GM23338 (cell line): ENCODE data around the gene TBX18. TPM values are rescaled to one million over a fixed set of nuclear protein-coding genes. Genes with fewer than 3 reads are reported as not detected.

Experiments used
- ATAC-seq: fragments of 200-7000 bp; cut with Tn5 transposase; 3 replicates; pipeline ENCODE4 v1.9.1; 2020
- DNase-seq: peaks from one replicate; pipeline ENCODE4 v3.0.0-alpha.2; 2015; ENCODE audit warnings: low spot score
- H2AFZ ChIP-seq: fragments of 200-600 bp; sonication (generic); 2 replicates; pipeline ENCODE4 v1.8.0; 2016; ENCODE audit warnings: antibody characterized with exemption, mild to moderate bottlenecking, moderate library complexity
- H3F3A ChIP-seq: fragments of 200-600 bp; sonication (generic); replicated peaks from 2 replicates; pipeline ENCODE4 v1.8.0; 2017; ENCODE audit warnings: antibody characterized with exemption, mixed run types, low read depth
- H3K27ac ChIP-seq: fragments of 200-600 bp; sonication (generic); 2 replicates; pipeline ENCODE4 v1.6.1; 2016; ENCODE audit warnings: low read depth
- H3K27me3 ChIP-seq: fragments of 200-600 bp; sonication (generic); 2 replicates; pipeline ENCODE4 v1.8.0; 2016; ENCODE audit warnings: mild to moderate bottlenecking, mixed run types, moderate library complexity; ENCODE audit not compliant: insufficient read depth
- H3K36me3 ChIP-seq: fragments of 200-600 bp; sonication (generic); 2 replicates; pipeline ENCODE4 v1.8.0; 2016; ENCODE audit warnings: mild to moderate bottlenecking; ENCODE audit not compliant: insufficient read depth
- H3K4me1 ChIP-seq: fragments of 200-600 bp; sonication (generic); 2 replicates; pipeline ENCODE4 v1.8.0; 2016; ENCODE audit warnings: mild to moderate bottlenecking, moderate library complexity; ENCODE audit not compliant: insufficient read depth
- H3K4me2 ChIP-seq: fragments of 200-600 bp; sonication (generic); 2 replicates; pipeline ENCODE4 v1.7.1; 2017; ENCODE audit warnings: mixed run types
- H3K4me3 ChIP-seq: fragments of 200-600 bp; sonication (generic); 2 replicates; pipeline ENCODE4 v1.6.1; 2016; ENCODE audit warnings: mixed run types
- H3K79me2 ChIP-seq: fragments of 200-600 bp; sonication (generic); replicated peaks from 2 replicates; pipeline ENCODE4 v1.8.0; 2017; ENCODE audit warnings: mild to moderate bottlenecking; ENCODE audit not compliant: insufficient read depth
- H3K9me2 ChIP-seq: fragments of 200-600 bp; sonication (generic); 2 replicates; pipeline ENCODE4 v1.8.0; 2017; ENCODE audit not compliant: insufficient read depth
- H4K20me1 ChIP-seq: fragments of 200-600 bp; sonication (generic); replicated peaks from 2 replicates; pipeline ENCODE4 v1.8.0; 2017; ENCODE audit warnings: mild to moderate bottlenecking; ENCODE audit not compliant: insufficient read depth
- H3K27ac Mint-ChIP-seq: 2 replicates; pipeline ENCODE4 v1.8.0; 2020; ENCODE audit warnings: inconsistent platforms, mild to moderate bottlenecking, moderate library complexity, mixed read lengths
- H3K27me3 Mint-ChIP-seq: 3 replicates; pipeline ENCODE4 v1.8.0; 2022; ENCODE audit warnings: low read depth, mild to moderate bottlenecking, moderate library complexity, mixed read lengths, inconsistent platforms; ENCODE audit not compliant: insufficient read depth, poor library complexity
- H3K36me3 Mint-ChIP-seq: 3 replicates; pipeline ENCODE4 v1.8.0; 2021; ENCODE audit warnings: low read depth, mild to moderate bottlenecking, inconsistent platforms, moderate library complexity, mixed read lengths
- H3K4me1 Mint-ChIP-seq: 3 replicates; pipeline ENCODE4 v1.8.0; 2020; ENCODE audit warnings: mild to moderate bottlenecking, inconsistent platforms, mixed read lengths
- H3K4me3 Mint-ChIP-seq: 3 replicates; pipeline ENCODE4 v1.8.0; 2021; ENCODE audit warnings: moderate library complexity, mild to moderate bottlenecking, inconsistent platforms, mixed read lengths
- H3K9me3 Mint-ChIP-seq: 3 replicates; pipeline ENCODE4 v1.8.0; 2020; ENCODE audit warnings: moderate library complexity, mild to moderate bottlenecking, inconsistent platforms, mixed read lengths
- CREB1 ChIP-seq: fragments of 250-450 bp; sonication (Bioruptor Pico); IDR thresholded peaks from 2 replicates; pipeline ENCODE4 v1.5.0; 2020; ENCODE audit warnings: low read depth, mild to moderate bottlenecking, moderate library complexity
- EZH2 ChIP-seq: fragments of 200-600 bp; sonication (generic); IDR thresholded peaks from one replicate; pipeline ENCODE4 v1.8.0; 2017; ENCODE audit warnings: antibody characterized with exemption, mild to moderate bottlenecking, low read depth; ENCODE audit not compliant: unreplicated experiment
- EZH2phosphoT487 ChIP-seq: fragments of 200-600 bp; sonication (generic); IDR thresholded peaks from one replicate; pipeline ENCODE4 v1.8.1; 2018; ENCODE audit warnings: antibody characterized with exemption; ENCODE audit not compliant: unreplicated experiment
- NANOG ChIP-seq: IDR thresholded peaks from 2 replicates; pipeline ENCODE4 v1.6.1; 2016; ENCODE audit warnings: antibody characterized with exemption, borderline replicate concordance
- POLR2AphosphoS5 ChIP-seq: IDR thresholded peaks from 2 replicates; pipeline ENCODE4 v1.6.1; 2016; ENCODE audit warnings: antibody characterized with exemption, low read depth
- ZNF114 ChIP-seq: fragments of 250-450 bp; sonication (Bioruptor Pico); IDR thresholded peaks from 2 replicates; pipeline ENCODE4 v1.5.0; 2020; ENCODE audit warnings: mild to moderate bottlenecking, moderate library complexity
- ZNF331 ChIP-seq: fragments of 250-450 bp; sonication (Bioruptor Pico); IDR thresholded peaks from 2 replicates; pipeline ENCODE4 v1.5.0; 2020; ENCODE audit warnings: low read depth, mild to moderate bottlenecking, moderate library complexity
- polyA plus RNA-seq: library from polyadenylated mRNA; unstranded; fragments of >200 nt; fragmentation: Nextera tagmentation; extraction: Ambion mirVana; gene quantifications from 2 replicates; pipeline ENCODE4 v1.2.1, GENCODE V29; 2016
- total RNA-seq: library from RNA; depleted of rRNA; stranded (reverse); fragments of >200 nt; shearing (Covaris generic); gene quantifications from 2 replicates; pipeline ENCODE4 v1.2.3, GENCODE V29; 2014
- TF ChIP-seq, protein P1 (sequence below), 2 experiments: fragments of 200-600 bp in 1 of 2; sonication (generic) in 1 of 2; conservative IDR thresholded peaks; 2 replicates each; pipeline versions ENCODE4 v1.5.1 to v1.6.1; 2016 to 2017; ENCODE audit warnings: antibody characterized with exemption in 2 of 2, low read depth in 2 of 2, mild to moderate bottlenecking in 2 of 2, moderate library complexity in 1 of 2
- TF ChIP-seq, protein P2 (sequence below): fragments of 250-450 bp; sonication (Bioruptor Pico); IDR thresholded peaks from 2 replicates; pipeline ENCODE4 v1.5.0; 2020; ENCODE audit warnings: mild to moderate bottlenecking, moderate library complexity
- TF ChIP-seq, protein P3 (sequence below): IDR thresholded peaks from one replicate; pipeline ENCODE4 v1.6.1; 2018; ENCODE audit warnings: antibody characterized with exemption; ENCODE audit not compliant: unreplicated experiment
- TF ChIP-seq, protein P4 (sequence below): IDR thresholded peaks from 2 replicates; pipeline ENCODE4 v1.6.1; 2016; ENCODE audit warnings: antibody characterized with exemption

Gene TBX18
- total and polyA plus RNA-seq, 2 experiments from 2014 or later: 0.03 TPM; not detected in 1

DNA sequence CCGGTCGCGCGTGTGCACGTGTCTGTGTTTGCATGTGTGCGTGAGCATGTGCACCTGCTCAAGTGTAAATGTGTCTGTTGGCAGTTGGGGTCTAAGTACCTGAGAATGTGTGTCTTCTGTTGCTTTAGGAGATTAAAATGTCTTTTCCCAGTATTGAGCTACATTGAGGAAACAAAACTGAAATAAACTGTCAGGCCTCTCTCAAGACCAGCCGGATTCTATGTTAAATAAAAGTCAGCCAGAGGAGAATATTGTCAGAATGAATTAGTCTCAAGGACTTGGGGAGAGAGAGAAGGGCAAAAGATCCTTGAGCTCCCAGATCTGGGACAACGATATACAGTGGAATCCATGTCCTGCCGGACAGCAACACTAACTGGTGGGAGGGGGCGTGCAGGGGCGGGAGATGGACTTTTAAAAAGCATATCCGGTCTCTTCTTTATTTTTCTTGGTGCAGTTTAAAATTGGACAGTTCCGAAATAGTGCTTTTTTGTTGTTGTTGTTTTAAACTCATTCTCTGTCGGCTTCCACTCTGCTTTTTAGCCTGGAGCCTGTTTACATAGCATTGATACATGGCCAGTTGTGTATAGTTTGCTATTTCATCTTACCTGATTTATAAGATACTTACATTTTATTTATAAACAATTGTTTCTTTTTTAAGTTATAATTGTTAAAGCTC, 3.3 kb upstream of the TBX18 start:
- Histone ChIP-seq H3K79me2 (no peaks in the 10 kb centered on the region), H3K27ac (no peak overlapping the region), H3K4me1 (peaks cover 40% of the 10 kb centered on the region), H4K20me1 (peaks cover 35% of the 10 kb centered on the region), H3K4me3 (peak overlapping the region; percentile 56), H2AFZ (no peak overlapping the region), H3F3A (peaks cover 15% of the 10 kb centered on the region), H3K4me2 (peak overlapping the region; percentile 75), H3K36me3 (no peaks in the 10 kb centered on the region), H3K27me3 (peaks cover 98% of the 10 kb centered on the region), H3K9me2 (no peaks in the 10 kb centered on the region)
- no peak overlapping the region for H3K27ac Mint-ChIP-seq
- DNase-seq (no peak), ATAC-seq (no peak)
- peaks cover 3% of the 10 kb centered on the region for H3K9me3 Mint-ChIP-seq
- H3K4me3 Mint-ChIP-seq: peak overlapping the region; percentile 68
- H3K36me3 Mint-ChIP-seq: no peaks in the 10 kb centered on the region; the same call in 2 of the 3 replicates
- peaks cover 40% of the 10 kb centered on the region for H3K4me1 Mint-ChIP-seq
- TF ChIP-seq ZNF331: no peak
- no peak for TF ChIP-seq ZNF114 (CRISPR knock-in tag)
- peak; percentile 44 for TF ChIP-seq EZH2phosphoT487
- TF ChIP-seq, protein P1, sequence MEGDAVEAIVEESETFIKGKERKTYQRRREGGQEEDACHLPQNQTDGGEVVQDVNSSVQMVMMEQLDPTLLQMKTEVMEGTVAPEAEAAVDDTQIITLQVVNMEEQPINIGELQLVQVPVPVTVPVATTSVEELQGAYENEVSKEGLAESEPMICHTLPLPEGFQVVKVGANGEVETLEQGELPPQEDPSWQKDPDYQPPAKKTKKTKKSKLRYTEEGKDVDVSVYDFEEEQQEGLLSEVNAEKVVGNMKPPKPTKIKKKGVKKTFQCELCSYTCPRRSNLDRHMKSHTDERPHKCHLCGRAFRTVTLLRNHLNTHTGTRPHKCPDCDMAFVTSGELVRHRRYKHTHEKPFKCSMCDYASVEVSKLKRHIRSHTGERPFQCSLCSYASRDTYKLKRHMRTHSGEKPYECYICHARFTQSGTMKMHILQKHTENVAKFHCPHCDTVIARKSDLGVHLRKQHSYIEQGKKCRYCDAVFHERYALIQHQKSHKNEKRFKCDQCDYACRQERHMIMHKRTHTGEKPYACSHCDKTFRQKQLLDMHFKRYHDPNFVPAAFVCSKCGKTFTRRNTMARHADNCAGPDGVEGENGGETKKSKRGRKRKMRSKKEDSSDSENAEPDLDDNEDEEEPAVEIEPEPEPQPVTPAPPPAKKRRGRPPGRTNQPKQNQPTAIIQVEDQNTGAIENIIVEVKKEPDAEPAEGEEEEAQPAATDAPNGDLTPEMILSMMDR (conservative IDR thresholded peaks at IDR 0.05; ENCODE audit: low read depth in 2 of 2): no peak
- TF ChIP-seq CREB1 (CRISPR knock-in tag): no peak
- TF ChIP-seq EZH2: peak; percentile 69
- TF ChIP-seq, protein P2, sequence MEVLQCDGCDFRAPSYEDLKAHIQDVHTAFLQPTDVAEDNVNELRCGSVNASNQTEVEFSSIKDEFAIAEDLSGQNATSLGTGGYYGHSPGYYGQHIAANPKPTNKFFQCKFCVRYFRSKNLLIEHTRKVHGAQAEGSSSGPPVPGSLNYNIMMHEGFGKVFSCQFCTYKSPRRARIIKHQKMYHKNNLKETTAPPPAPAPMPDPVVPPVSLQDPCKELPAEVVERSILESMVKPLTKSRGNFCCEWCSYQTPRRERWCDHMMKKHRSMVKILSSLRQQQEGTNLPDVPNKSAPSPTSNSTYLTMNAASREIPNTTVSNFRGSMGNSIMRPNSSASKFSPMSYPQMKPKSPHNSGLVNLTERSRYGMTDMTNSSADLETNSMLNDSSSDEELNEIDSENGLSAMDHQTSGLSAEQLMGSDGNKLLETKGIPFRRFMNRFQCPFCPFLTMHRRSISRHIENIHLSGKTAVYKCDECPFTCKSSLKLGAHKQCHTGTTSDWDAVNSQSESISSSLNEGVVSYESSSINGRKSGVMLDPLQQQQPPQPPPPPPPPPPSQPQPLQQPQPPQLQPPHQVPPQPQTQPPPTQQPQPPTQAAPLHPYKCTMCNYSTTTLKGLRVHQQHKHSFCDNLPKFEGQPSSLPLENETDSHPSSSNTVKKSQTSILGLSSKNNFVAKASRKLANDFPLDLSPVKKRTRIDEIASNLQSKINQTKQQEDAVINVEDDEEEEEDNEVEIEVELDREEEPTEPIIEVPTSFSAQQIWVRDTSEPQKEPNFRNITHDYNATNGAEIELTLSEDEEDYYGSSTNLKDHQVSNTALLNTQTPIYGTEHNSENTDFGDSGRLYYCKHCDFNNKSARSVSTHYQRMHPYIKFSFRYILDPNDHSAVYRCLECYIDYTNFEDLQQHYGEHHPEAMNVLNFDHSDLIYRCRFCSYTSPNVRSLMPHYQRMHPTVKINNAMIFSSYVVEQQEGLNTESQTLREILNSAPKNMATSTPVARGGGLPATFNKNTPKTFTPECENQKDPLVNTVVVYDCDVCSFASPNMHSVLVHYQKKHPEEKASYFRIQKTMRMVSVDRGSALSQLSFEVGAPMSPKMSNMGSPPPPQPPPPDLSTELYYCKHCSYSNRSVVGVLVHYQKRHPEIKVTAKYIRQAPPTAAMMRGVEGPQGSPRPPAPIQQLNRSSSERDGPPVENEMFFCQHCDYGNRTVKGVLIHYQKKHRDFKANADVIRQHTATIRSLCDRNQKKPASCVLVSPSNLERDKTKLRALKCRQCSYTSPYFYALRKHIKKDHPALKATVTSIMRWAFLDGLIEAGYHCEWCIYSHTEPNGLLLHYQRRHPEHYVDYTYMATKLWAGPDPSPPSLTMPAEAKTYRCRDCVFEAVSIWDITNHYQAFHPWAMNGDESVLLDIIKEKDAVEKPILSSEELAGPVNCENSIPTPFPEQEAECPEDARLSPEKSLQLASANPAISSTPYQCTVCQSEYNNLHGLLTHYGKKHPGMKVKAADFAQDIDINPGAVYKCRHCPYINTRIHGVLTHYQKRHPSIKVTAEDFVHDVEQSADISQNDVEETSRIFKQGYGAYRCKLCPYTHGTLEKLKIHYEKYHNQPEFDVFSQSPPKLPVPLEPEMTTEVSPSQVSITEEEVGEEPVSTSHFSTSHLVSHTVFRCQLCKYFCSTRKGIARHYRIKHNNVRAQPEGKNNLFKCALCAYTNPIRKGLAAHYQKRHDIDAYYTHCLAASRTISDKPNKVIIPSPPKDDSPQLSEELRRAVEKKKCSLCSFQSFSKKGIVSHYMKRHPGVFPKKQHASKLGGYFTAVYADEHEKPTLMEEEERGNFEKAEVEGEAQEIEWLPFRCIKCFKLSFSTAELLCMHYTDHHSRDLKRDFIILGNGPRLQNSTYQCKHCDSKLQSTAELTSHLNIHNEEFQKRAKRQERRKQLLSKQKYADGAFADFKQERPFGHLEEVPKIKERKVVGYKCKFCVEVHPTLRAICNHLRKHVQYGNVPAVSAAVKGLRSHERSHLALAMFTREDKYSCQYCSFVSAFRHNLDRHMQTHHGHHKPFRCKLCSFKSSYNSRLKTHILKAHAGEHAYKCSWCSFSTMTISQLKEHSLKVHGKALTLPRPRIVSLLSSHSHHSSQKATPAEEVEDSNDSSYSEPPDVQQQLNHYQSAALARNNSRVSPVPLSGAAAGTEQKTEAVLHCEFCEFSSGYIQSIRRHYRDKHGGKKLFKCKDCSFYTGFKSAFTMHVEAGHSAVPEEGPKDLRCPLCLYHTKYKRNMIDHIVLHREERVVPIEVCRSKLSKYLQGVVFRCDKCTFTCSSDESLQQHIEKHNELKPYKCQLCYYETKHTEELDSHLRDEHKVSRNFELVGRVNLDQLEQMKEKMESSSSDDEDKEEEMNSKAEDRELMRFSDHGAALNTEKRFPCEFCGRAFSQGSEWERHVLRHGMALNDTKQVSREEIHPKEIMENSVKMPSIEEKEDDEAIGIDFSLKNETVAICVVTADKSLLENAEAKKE (CRISPR knock-in tag): no peak
- TF ChIP-seq, protein P3, sequence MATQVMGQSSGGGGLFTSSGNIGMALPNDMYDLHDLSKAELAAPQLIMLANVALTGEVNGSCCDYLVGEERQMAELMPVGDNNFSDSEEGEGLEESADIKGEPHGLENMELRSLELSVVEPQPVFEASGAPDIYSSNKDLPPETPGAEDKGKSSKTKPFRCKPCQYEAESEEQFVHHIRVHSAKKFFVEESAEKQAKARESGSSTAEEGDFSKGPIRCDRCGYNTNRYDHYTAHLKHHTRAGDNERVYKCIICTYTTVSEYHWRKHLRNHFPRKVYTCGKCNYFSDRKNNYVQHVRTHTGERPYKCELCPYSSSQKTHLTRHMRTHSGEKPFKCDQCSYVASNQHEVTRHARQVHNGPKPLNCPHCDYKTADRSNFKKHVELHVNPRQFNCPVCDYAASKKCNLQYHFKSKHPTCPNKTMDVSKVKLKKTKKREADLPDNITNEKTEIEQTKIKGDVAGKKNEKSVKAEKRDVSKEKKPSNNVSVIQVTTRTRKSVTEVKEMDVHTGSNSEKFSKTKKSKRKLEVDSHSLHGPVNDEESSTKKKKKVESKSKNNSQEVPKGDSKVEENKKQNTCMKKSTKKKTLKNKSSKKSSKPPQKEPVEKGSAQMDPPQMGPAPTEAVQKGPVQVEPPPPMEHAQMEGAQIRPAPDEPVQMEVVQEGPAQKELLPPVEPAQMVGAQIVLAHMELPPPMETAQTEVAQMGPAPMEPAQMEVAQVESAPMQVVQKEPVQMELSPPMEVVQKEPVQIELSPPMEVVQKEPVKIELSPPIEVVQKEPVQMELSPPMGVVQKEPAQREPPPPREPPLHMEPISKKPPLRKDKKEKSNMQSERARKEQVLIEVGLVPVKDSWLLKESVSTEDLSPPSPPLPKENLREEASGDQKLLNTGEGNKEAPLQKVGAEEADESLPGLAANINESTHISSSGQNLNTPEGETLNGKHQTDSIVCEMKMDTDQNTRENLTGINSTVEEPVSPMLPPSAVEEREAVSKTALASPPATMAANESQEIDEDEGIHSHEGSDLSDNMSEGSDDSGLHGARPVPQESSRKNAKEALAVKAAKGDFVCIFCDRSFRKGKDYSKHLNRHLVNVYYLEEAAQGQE: no peak
- TF ChIP-seq, protein P4, sequence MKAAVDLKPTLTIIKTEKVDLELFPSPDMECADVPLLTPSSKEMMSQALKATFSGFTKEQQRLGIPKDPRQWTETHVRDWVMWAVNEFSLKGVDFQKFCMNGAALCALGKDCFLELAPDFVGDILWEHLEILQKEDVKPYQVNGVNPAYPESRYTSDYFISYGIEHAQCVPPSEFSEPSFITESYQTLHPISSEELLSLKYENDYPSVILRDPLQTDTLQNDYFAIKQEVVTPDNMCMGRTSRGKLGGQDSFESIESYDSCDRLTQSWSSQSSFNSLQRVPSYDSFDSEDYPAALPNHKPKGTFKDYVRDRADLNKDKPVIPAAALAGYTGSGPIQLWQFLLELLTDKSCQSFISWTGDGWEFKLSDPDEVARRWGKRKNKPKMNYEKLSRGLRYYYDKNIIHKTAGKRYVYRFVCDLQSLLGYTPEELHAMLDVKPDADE: no peak
- no peak for TF ChIP-seq NANOG
- no peak for TF ChIP-seq POLR2AphosphoS5
- peaks cover 99% of the 10 kb centered on the region for H3K27me3 Mint-ChIP-seq
